HG03469 (cell line): ENCODE measurements around the gene TPSAB1.
"Not testable (repeated sequence)": the region's sequence is repeated elsewhere in the genome, so short reads cannot be mapped to it uniquely, and the experiment has no call there.

Experiments
- ATAC-seq: cut with Tn5 transposase; IDR thresholded peaks from one replicate; pipeline ENCODE4 v1.9.1; 2021; ENCODE audit warnings: mild to moderate bottlenecking, moderate library complexity, moderate number of reproducible peaks; ENCODE audit not compliant: unreplicated experiment

TPSAB1 gene

GRCh38 chr16:1263591-1264344, 23.3 kb downstream of the TPSAB1 start:
- ATAC-seq, result no peak

GRCh38 chr16:1264345-1265089, 24.0 kb downstream of the TPSAB1 start:
- no peak for ATAC-seq

- no peak for ATAC-seq
Observed at GRCh38 chr16:1265090-1265630, 24.7 kb downstream of the TPSAB1 start.

- ATAC-seq, result no peak
Observed at GRCh38 chr16:1265826-1266225, 25.3 kb downstream of the TPSAB1 start.

GRCh38 chr16:1269418-1269817, 28.9 kb downstream of the TPSAB1 start:
- ATAC-seq, result not testable (repeated sequence)

GRCh38 chr16:1271380-1271723, 30.8 kb downstream of the TPSAB1 start:
- ATAC-seq, result no peak

- ATAC-seq, result not testable (repeated sequence)
Observed at GRCh38 chr16:1271724-1272413, 31.4 kb downstream of the TPSAB1 start.

- no peak for ATAC-seq
Observed at GRCh38 chr16:1272453-1273198, 32.1 kb downstream of the TPSAB1 start.

GRCh38 chr16:1273816-1274215, 33.3 kb downstream of the TPSAB1 start:
- ATAC-seq, result no peak

- ATAC-seq, result no peak
Observed at GRCh38 chr16:1274767-1275166, 34.3 kb downstream of the TPSAB1 start.

GRCh38 chr16:1275791-1276579, 35.5 kb downstream of the TPSAB1 start:
- no peak for ATAC-seq

- no peak for ATAC-seq
Observed at GRCh38 chr16:1276580-1276878, 36.0 kb downstream of the TPSAB1 start.

- ATAC-seq, result no peak
Observed at GRCh38 chr16:1277151-1277598, 36.7 kb downstream of the TPSAB1 start.

GRCh38 chr16:1277617-1278282, 37.2 kb downstream of the TPSAB1 start:
- ATAC-seq, result no peak

GRCh38 chr16:1278477-1278876, 38.0 kb downstream of the TPSAB1 start:
- ATAC-seq, result no peak

GRCh38 chr16:1279081-1279944, 38.8 kb downstream of the TPSAB1 start:
- no peak for ATAC-seq

- no peak for ATAC-seq
Observed at GRCh38 chr16:1279945-1280589, 39.6 kb downstream of the TPSAB1 start.

GRCh38 chr16:1280783-1281182, 40.3 kb downstream of the TPSAB1 start:
- no peak for ATAC-seq
